BE2C (cell line): ENCODE results near the gene LRRC3B.

Experiments
- DNase-seq: peaks from one replicate; pipeline ENCODE4 v3.0.0-alpha.2; 2020
- H3K27me3 ChIP-seq: fragments of 250-450 bp; sonication (Bioruptor Pico); 2 replicates; pipeline ENCODE4 v1.5.1; 2020; ENCODE audit warnings: mild to moderate bottlenecking
- H3K36me3 ChIP-seq: fragments of 250-450 bp; sonication (Bioruptor Pico); 2 replicates; pipeline ENCODE4 v1.5.1; 2020; ENCODE audit warnings: mild to moderate bottlenecking
- H3K4me1 ChIP-seq: fragments of 250-450 bp; sonication (Bioruptor Pico); 2 replicates; pipeline ENCODE4 v1.5.1; 2020
- H3K4me3 ChIP-seq: 2 replicates; pipeline ENCODE4 v1.5.1; 2011; ENCODE audit warnings: low read depth, low read length
- H3K9me3 ChIP-seq: fragments of 250-450 bp; sonication (Bioruptor Pico); 2 replicates; pipeline ENCODE4 v1.5.1; 2020
- CTCF ChIP-seq: IDR thresholded peaks from 2 replicates; pipeline ENCODE4 v1.5.1; 2012; ENCODE audit warnings: mild to moderate bottlenecking, low read depth, low read length

LRRC3B gene

GRCh38 chr3:26757978-26758377 is 135.4 kb downstream of the LRRC3B start:
- no peaks in the 10 kb centered on the region for H3K9me3 ChIP-seq
- H3K36me3 ChIP-seq, result no peaks in the 10 kb centered on the region
- H3K4me1 ChIP-seq, result no peaks in the 10 kb centered on the region
- H3K4me3 ChIP-seq, result no peak overlapping the region
- no peaks in the 10 kb centered on the region for H3K27me3 ChIP-seq
- no peak for DNase-seq
- TF ChIP-seq CTCF, result no peak
